ENCODE data around the gene PHTF2. TPM values are rescaled to one million over a fixed set of nuclear protein-coding genes. Genes with fewer than 3 reads are reported as not detected.

Gene PHTF2
- total RNA-seq, 4 donors from 2014 or later = 14.5 to 28.6 (median 24.1) TPM

DNA sequence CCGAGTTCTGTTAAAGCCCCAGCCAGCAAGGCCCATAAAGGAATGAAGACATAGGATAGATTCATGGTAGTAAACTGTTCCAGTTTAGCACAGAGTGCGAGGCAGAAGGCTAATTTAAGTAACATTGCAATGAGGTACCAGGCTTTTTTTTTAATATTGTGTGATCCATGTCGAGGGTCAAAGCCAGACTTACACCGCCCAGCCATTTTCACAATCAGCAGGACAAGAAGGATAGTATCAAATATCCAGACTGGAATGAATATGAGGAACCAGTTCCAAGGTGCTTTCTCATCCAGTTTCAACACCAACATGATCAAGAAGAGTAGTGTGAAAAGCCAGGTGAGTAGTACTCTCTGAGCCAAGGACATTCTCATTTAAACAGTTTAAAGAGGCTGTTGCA is 4.6 kb upstream of the PHTF2 start:
- WGBS, 2 donors (ENCODE audit: low coverage in 1 of 2) = 86 to 90% methylated on average over 2 to 4 of the region's 4 CpGs
- Histone ChIP-seq H3K4me1 (peaks cover 0 to 52% (median 31%) of the 10 kb centered on the region in 4 donors), H3K27me3 (no peaks in the 10 kb centered on the region), H3K27ac (no peak overlapping the region), H3K9me3 (no peaks in the 10 kb centered on the region), H3K36me3 (no peaks in the 10 kb centered on the region), H3K4me3 (no peak overlapping the region)
- intact Hi-C loops (cut with DNase I; ENCODE audit: low total_unique reads) (no loop called here), in situ Hi-C loops (cut with MboI; ENCODE audit: low pct_ligation_motif_present in 1 of 4, low pct_unique_long_range_greater_than_20kb in 1 of 4, low sequenced_read_pairs in 3 of 4) (no loop called here)
- no peak for DNase-seq
- TF ChIP-seq CTCF (IDR thresholded peaks at IDR 0.05) (no peak), EP300 (IDR thresholded peaks at IDR 0.05; ENCODE audit: low read depth) (no peak)

- DNase-seq = no peak
- in situ Hi-C loops (cut with MboI; ENCODE audit: low pct_ligation_motif_present in 1 of 4, low pct_unique_long_range_greater_than_20kb in 1 of 4, low sequenced_read_pairs in 3 of 4) = no loop called here
- Histone ChIP-seq H3K27me3 (no peaks in the 10 kb centered on the region), H3K9me3 (no peaks in the 10 kb centered on the region), H3K4me1 (peaks cover 0 to 62% (median 40%) of the 10 kb centered on the region in 4 donors), H3K4me3 (peak overlapping the region in 1 of 4 donors; percentile 98), H3K36me3 (no peaks in the 10 kb centered on the region), H3K27ac (no peak overlapping the region)
- no peak for TF ChIP-seq POLR2AphosphoS5 (IDR thresholded peaks at IDR 0.05)
- TF ChIP-seq EP300 (IDR thresholded peaks at IDR 0.05; ENCODE audit: low read depth) = no peak
- TF ChIP-seq CTCF (IDR thresholded peaks at IDR 0.05) = no peak
- TF ChIP-seq POLR2A (IDR thresholded peaks at IDR 0.05) = no peak
- intact Hi-C loops (cut with DNase I; ENCODE audit: low total_unique reads) = no loop called here
- 82 to 91% methylated on average over 3 of the region's 3 CpGs for WGBS, 2 donors (ENCODE audit: low coverage in 1 of 2)
Measured at GRCh38 chr7:77796109-77796508, 2.5 kb upstream of the PHTF2 start.

- WGBS, 2 donors (ENCODE audit: low coverage in 1 of 2) = 26 to 51% methylated on average over 5 of the region's 5 CpGs
- no peak for TF ChIP-seq CTCF (IDR thresholded peaks at IDR 0.05)
- no peak for TF ChIP-seq POLR2AphosphoS5 (IDR thresholded peaks at IDR 0.05)
- TF ChIP-seq EP300 (IDR thresholded peaks at IDR 0.05; ENCODE audit: low read depth) = no peak
- no peak for TF ChIP-seq POLR2A (IDR thresholded peaks at IDR 0.05)
- H3K9me3 ChIP-seq = no peaks in the 10 kb centered on the region
- H3K4me1 ChIP-seq = peaks cover 0 to 62% (median 39%) of the 10 kb centered on the region in 4 donors
- no peak for DNase-seq
- H3K36me3 ChIP-seq = no peaks in the 10 kb centered on the region
- peak overlapping the region in 3 of 4 donors; percentile 69 to 98 (median 83) for H3K4me3 ChIP-seq
- H3K27ac ChIP-seq = peak overlapping the region in 3 of 4 donors; percentile 87 to 96 (median 89)
- in situ Hi-C loops (cut with MboI; ENCODE audit: low pct_ligation_motif_present in 1 of 4, low pct_unique_long_range_greater_than_20kb in 1 of 4, low sequenced_read_pairs in 3 of 4) = no loop called here
- no peaks in the 10 kb centered on the region for H3K27me3 ChIP-seq
- intact Hi-C loops (cut with DNase I; ENCODE audit: low total_unique reads) = no loop called here
Measured at GRCh38 chr7:77796960-77797359, 1.6 kb upstream of the PHTF2 start.

GRCh38 chr7:77797734-77798393 is 709 bp upstream of the PHTF2 start:
- H3K27me3 ChIP-seq = no peaks in the 10 kb centered on the region
- peak overlapping the region; percentile 87 to 96 (median 89) for H3K27ac ChIP-seq
- 0% methylated on average over 5 to 32 of the region's 35 CpGs for WGBS, 2 donors (ENCODE audit: low coverage in 1 of 2)
- TF ChIP-seq POLR2AphosphoS5 (IDR thresholded peaks at IDR 0.05) (peak in 1 of 3 donors; percentile 19), CTCF (IDR thresholded peaks at IDR 0.05) (no peak), POLR2A (IDR thresholded peaks at IDR 0.05) (peak; percentile 32)
- peak; percentile 47 for DNase-seq
- intact Hi-C loops (cut with DNase I; ENCODE audit: low total_unique reads) (no loop called here), in situ Hi-C loops (cut with MboI; ENCODE audit: low pct_ligation_motif_present in 1 of 4, low pct_unique_long_range_greater_than_20kb in 1 of 4, low sequenced_read_pairs in 3 of 4) (no loop called here)
- no peaks in the 10 kb centered on the region for H3K36me3 ChIP-seq
- peaks cover 0 to 61% (median 39%) of the 10 kb centered on the region in 4 donors for H3K4me1 ChIP-seq
- peak overlapping the region; percentile 69 to 98 (median 78) for H3K4me3 ChIP-seq
- H3K9me3 ChIP-seq = no peaks in the 10 kb centered on the region

All from transverse colon (tissue), 4 donors.